ENCODE measurements around the gene GABRA4. TPM values are rescaled to one million over a fixed set of nuclear protein-coding genes. Genes with fewer than 3 reads are reported as not detected.

Gene GABRA4
- polyA plus RNA-seq, 4 donors = 0.18 to 2.7 (median 0.38) TPM

- Histone ChIP-seq H3K36me3 (ENCODE audit: control insufficient read depth in 3 of 3, insufficient read depth in 2 of 3, low read depth in 1 of 3, low read length in 3 of 3) (no peaks in the 10 kb centered on the region), H3K27ac (ENCODE audit: low read depth in 1 of 3, low read length in 2 of 3) (no peak overlapping the region), H3K27me3 (ENCODE audit: control insufficient read depth in 3 of 3, insufficient read depth in 3 of 3, low read length in 3 of 3) (no peaks in the 10 kb centered on the region), H3K4me1 (ENCODE audit: control insufficient read depth in 3 of 3, insufficient read depth in 2 of 3, low read depth in 1 of 3, low read length in 2 of 3) (no peaks in the 10 kb centered on the region), H3K9me3 (ENCODE audit: control insufficient read depth in 2 of 2, insufficient read depth in 1 of 2, low read depth in 1 of 2, low read length in 1 of 2) (no peaks in the 10 kb centered on the region), H3K4me3 (ENCODE audit: low read depth in 1 of 3, low read length in 3 of 3) (no peak overlapping the region)
- DNase-seq (no peak), FAIRE-seq (no peak)
- 72 to 91% (median 87%) methylated on average over 4 of the region's 4 CpGs for WGBS, 3 donors
Observed at GRCh38 chr4:47017081-47017480, 23.7 kb upstream of the GABRA4 start.

GRCh38 chr4:47013373-47013772 is 20.0 kb upstream of the GABRA4 start:
- FAIRE-seq = no peak
- WGBS, 3 donors = 87 to 93% (median 88%) methylated on average over 3 of the region's 3 CpGs
- H3K27me3 ChIP-seq (ENCODE audit: control insufficient read depth in 3 of 3, insufficient read depth in 3 of 3, low read length in 3 of 3) = no peaks in the 10 kb centered on the region
- no peak overlapping the region for H3K27ac ChIP-seq (ENCODE audit: low read depth in 1 of 3, low read length in 2 of 3)
- H3K9me3 ChIP-seq (ENCODE audit: control insufficient read depth in 2 of 2, insufficient read depth in 1 of 2, low read depth in 1 of 2, low read length in 1 of 2) = no peaks in the 10 kb centered on the region
- no peak overlapping the region for H3K4me3 ChIP-seq (ENCODE audit: low read depth in 1 of 3, low read length in 3 of 3)
- H3K36me3 ChIP-seq (ENCODE audit: control insufficient read depth in 3 of 3, insufficient read depth in 2 of 3, low read depth in 1 of 3, low read length in 3 of 3) = no peaks in the 10 kb centered on the region
- H3K4me1 ChIP-seq (ENCODE audit: control insufficient read depth in 3 of 3, insufficient read depth in 2 of 3, low read depth in 1 of 3, low read length in 2 of 3) = peaks cover 0 to 5% (median 0%) of the 10 kb centered on the region in 3 donors
- DNase-seq = no peak

DNA sequence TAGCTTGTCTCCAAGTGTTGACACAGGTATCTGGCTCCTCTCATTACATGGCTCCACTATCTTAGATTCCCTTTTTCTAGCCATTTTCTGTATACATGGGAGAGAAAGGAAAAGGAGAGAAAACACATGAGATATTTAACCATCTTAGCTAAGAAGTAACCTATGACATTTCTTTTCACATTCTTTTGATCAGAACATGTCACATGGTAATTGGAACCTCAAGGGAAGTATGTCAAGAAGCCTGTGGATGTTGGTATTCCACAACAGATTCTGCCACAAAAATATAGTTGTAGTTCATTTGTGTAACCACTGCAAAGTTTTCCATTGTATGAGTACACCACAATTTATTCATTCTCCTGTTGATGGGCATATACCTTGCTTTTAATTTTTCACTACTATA is 19.3 kb upstream of the GABRA4 start:
- peaks cover 0 to 5% (median 0%) of the 10 kb centered on the region in 3 donors for H3K4me1 ChIP-seq (ENCODE audit: control insufficient read depth in 3 of 3, insufficient read depth in 2 of 3, low read depth in 1 of 3, low read length in 2 of 3)
- DNase-seq (no peak), FAIRE-seq (no peak)
- H3K27ac ChIP-seq (ENCODE audit: low read depth in 1 of 3, low read length in 2 of 3) = no peak overlapping the region
- H3K9me3 ChIP-seq (ENCODE audit: control insufficient read depth in 2 of 2, insufficient read depth in 1 of 2, low read depth in 1 of 2, low read length in 1 of 2) = no peaks in the 10 kb centered on the region
- H3K36me3 ChIP-seq (ENCODE audit: control insufficient read depth in 3 of 3, insufficient read depth in 2 of 3, low read depth in 1 of 3, low read length in 3 of 3) = no peaks in the 10 kb centered on the region
- no peak overlapping the region for H3K4me3 ChIP-seq (ENCODE audit: low read depth in 1 of 3, low read length in 3 of 3)
- no peaks in the 10 kb centered on the region for H3K27me3 ChIP-seq (ENCODE audit: control insufficient read depth in 3 of 3, insufficient read depth in 3 of 3, low read length in 3 of 3)

- FAIRE-seq = peak; percentile 23
- H3K27me3 ChIP-seq (ENCODE audit: control insufficient read depth in 3 of 3, insufficient read depth in 3 of 3, low read length in 3 of 3) = no peaks in the 10 kb centered on the region
- H3K9me3 ChIP-seq (ENCODE audit: control insufficient read depth in 2 of 2, insufficient read depth in 1 of 2, low read depth in 1 of 2, low read length in 1 of 2) = no peaks in the 10 kb centered on the region
- H3K36me3 ChIP-seq (ENCODE audit: control insufficient read depth in 3 of 3, insufficient read depth in 2 of 3, low read depth in 1 of 3, low read length in 3 of 3) = no peaks in the 10 kb centered on the region
- H3K4me3 ChIP-seq (ENCODE audit: low read depth in 1 of 3, low read length in 3 of 3) = no peak overlapping the region
- peaks cover 0 to 5% (median 0%) of the 10 kb centered on the region in 3 donors for H3K4me1 ChIP-seq (ENCODE audit: control insufficient read depth in 3 of 3, insufficient read depth in 2 of 3, low read depth in 1 of 3, low read length in 2 of 3)
- no peak overlapping the region for H3K27ac ChIP-seq (ENCODE audit: low read depth in 1 of 3, low read length in 2 of 3)
- 39 to 47% (median 39%) methylated on average over 2 of the region's 2 CpGs for WGBS, 3 donors
- peak; percentile 59 to 71 for DNase-seq
Observed at GRCh38 chr4:47010912-47011446, 17.6 kb upstream of the GABRA4 start.

- Histone ChIP-seq H3K36me3 (ENCODE audit: control insufficient read depth in 3 of 3, insufficient read depth in 2 of 3, low read depth in 1 of 3, low read length in 3 of 3) (no peaks in the 10 kb centered on the region), H3K4me1 (ENCODE audit: control insufficient read depth in 3 of 3, insufficient read depth in 2 of 3, low read depth in 1 of 3, low read length in 2 of 3) (peaks cover 0 to 5% (median 0%) of the 10 kb centered on the region in 3 donors), H3K27me3 (ENCODE audit: control insufficient read depth in 3 of 3, insufficient read depth in 3 of 3, low read length in 3 of 3) (no peaks in the 10 kb centered on the region), H3K9me3 (ENCODE audit: control insufficient read depth in 2 of 2, insufficient read depth in 1 of 2, low read depth in 1 of 2, low read length in 1 of 2) (no peaks in the 10 kb centered on the region), H3K4me3 (ENCODE audit: low read depth in 1 of 3, low read length in 3 of 3) (no peak overlapping the region), H3K27ac (ENCODE audit: low read depth in 1 of 3, low read length in 2 of 3) (no peak overlapping the region)
- FAIRE-seq = no peak
- no peak for DNase-seq
Observed at GRCh38 chr4:47010347-47010911, 17.0 kb upstream of the GABRA4 start.

GRCh38 chr4:47002580-47002979 is 9.2 kb upstream of the GABRA4 start:
- 19 to 51% (median 38%) methylated on average over 1 of the region's 1 CpG for WGBS, 3 donors
- Histone ChIP-seq H3K27me3 (ENCODE audit: control insufficient read depth in 3 of 3, insufficient read depth in 3 of 3, low read length in 3 of 3) (no peaks in the 10 kb centered on the region), H3K4me3 (ENCODE audit: low read depth in 1 of 3, low read length in 3 of 3) (no peak overlapping the region), H3K4me1 (ENCODE audit: control insufficient read depth in 3 of 3, insufficient read depth in 2 of 3, low read depth in 1 of 3, low read length in 2 of 3) (no peaks in the 10 kb centered on the region), H3K27ac (ENCODE audit: low read depth in 1 of 3, low read length in 2 of 3) (no peak overlapping the region), H3K36me3 (ENCODE audit: control insufficient read depth in 3 of 3, insufficient read depth in 2 of 3, low read depth in 1 of 3, low read length in 3 of 3) (no peaks in the 10 kb centered on the region), H3K9me3 (ENCODE audit: control insufficient read depth in 2 of 2, insufficient read depth in 1 of 2, low read depth in 1 of 2, low read length in 1 of 2) (no peaks in the 10 kb centered on the region)
- FAIRE-seq (no peak), DNase-seq (peak in 1 of 2 donors; percentile 2)

DNA sequence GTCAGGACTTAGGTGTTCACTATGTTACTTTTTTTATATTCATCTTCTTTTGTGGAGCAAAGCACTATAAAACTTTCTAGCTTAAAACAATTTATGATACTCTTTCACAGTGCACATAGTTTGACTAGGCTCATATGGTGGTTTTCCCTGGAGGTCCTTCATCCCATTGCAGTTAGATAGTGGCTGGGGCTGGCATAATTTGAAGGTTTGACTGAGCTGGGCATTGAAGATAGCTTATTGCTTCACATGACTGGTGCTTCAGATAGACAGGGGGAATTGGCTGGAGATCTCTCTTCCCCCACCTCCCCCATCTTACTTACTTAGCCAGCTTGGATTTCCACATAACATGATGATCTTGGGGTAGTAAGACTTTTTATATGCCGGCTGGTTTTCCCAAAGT is 7.0 kb upstream of the GABRA4 start:
- H3K9me3 ChIP-seq (ENCODE audit: control insufficient read depth in 2 of 2, insufficient read depth in 1 of 2, low read depth in 1 of 2, low read length in 1 of 2) = no peaks in the 10 kb centered on the region
- H3K27me3 ChIP-seq (ENCODE audit: control insufficient read depth in 3 of 3, insufficient read depth in 3 of 3, low read length in 3 of 3) = peaks cover 0 to under 1% (median 0%) of the 10 kb centered on the region in 3 donors
- no peaks in the 10 kb centered on the region for H3K4me1 ChIP-seq (ENCODE audit: control insufficient read depth in 3 of 3, insufficient read depth in 2 of 3, low read depth in 1 of 3, low read length in 2 of 3)
- WGBS, 3 donors = 88 to 97% (median 94%) methylated on average over 1 of the region's 1 CpG
- DNase-seq (no peak), FAIRE-seq (no peak)
- no peak overlapping the region for H3K27ac ChIP-seq (ENCODE audit: low read depth in 1 of 3, low read length in 2 of 3)
- no peaks in the 10 kb centered on the region for H3K36me3 ChIP-seq (ENCODE audit: control insufficient read depth in 3 of 3, insufficient read depth in 2 of 3, low read depth in 1 of 3, low read length in 3 of 3)
- no peak overlapping the region for H3K4me3 ChIP-seq (ENCODE audit: low read depth in 1 of 3, low read length in 3 of 3)

DNA sequence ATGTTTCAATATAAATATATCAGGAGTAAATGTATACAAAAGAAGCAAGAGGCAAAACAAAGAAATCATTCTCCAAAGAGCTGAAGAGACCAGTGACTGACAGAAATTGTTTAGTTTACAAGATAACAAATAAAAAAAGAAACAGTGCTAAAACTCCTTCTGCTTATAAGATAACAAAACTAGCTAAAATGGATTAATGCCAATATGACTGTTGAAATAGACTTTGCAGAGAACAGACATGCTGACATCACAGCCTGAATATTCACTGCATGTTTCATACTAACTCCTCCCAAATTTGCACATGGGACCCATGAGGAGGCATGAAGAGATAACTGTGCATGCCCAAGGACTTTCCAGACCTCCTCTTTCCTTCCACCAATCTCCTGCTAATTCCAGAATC is 6.2 kb upstream of the GABRA4 start:
- Histone ChIP-seq H3K27me3 (ENCODE audit: control insufficient read depth in 3 of 3, insufficient read depth in 3 of 3, low read length in 3 of 3) (peaks cover 0 to 9% (median 0%) of the 10 kb centered on the region in 3 donors), H3K4me3 (ENCODE audit: low read depth in 1 of 3, low read length in 3 of 3) (no peak overlapping the region), H3K36me3 (ENCODE audit: control insufficient read depth in 3 of 3, insufficient read depth in 2 of 3, low read depth in 1 of 3, low read length in 3 of 3) (no peaks in the 10 kb centered on the region), H3K27ac (ENCODE audit: low read depth in 1 of 3, low read length in 2 of 3) (no peak overlapping the region), H3K9me3 (ENCODE audit: control insufficient read depth in 2 of 2, insufficient read depth in 1 of 2, low read depth in 1 of 2, low read length in 1 of 2) (no peaks in the 10 kb centered on the region), H3K4me1 (ENCODE audit: control insufficient read depth in 3 of 3, insufficient read depth in 2 of 3, low read depth in 1 of 3, low read length in 2 of 3) (no peaks in the 10 kb centered on the region)
- FAIRE-seq = no peak
- DNase-seq = no peak

DNA sequence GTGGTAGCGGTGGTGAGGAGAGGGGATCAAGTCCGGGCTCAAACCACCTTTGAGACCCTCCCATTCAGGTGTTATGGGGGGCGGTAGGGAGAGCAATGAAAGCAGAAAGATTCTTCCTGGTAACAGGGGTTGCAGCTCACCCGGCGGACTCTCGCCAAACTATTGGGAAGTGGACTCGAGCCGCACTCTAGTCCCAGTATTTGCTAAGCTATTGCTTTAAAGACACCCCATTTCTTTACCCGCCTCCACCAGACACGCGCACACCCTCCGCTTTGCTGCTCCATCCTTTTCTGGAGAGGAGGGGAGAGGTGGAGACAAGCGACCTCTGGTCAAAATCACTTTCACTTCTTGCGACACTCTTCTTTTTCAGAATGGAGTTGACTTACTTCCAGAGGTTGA is 625 bp upstream of the GABRA4 start:
- Histone ChIP-seq H3K9me3 (ENCODE audit: control insufficient read depth in 2 of 2, insufficient read depth in 1 of 2, low read depth in 1 of 2, low read length in 1 of 2) (no peaks in the 10 kb centered on the region), H3K27me3 (ENCODE audit: control insufficient read depth in 3 of 3, insufficient read depth in 3 of 3, low read length in 3 of 3) (peaks cover 4 to 35% (median 11%) of the 10 kb centered on the region in 3 donors), H3K4me1 (ENCODE audit: control insufficient read depth in 3 of 3, insufficient read depth in 2 of 3, low read depth in 1 of 3, low read length in 2 of 3) (peaks cover 4 to 6% (median 5%) of the 10 kb centered on the region in 3 donors), H3K4me3 (ENCODE audit: low read depth in 1 of 3, low read length in 3 of 3) (peak overlapping the region in 2 of 3 donors; percentile 35 to 38), H3K27ac (ENCODE audit: low read depth in 1 of 3, low read length in 2 of 3) (no peak overlapping the region), H3K36me3 (ENCODE audit: control insufficient read depth in 3 of 3, insufficient read depth in 2 of 3, low read depth in 1 of 3, low read length in 3 of 3) (no peaks in the 10 kb centered on the region)
- 1 to 3% (median 2%) methylated on average over 14 of the region's 14 CpGs for WGBS, 3 donors
- DNase-seq = peak; percentile 2 to 25
- no peak for FAIRE-seq

Measured in small intestine (tissue), 7 donors.